ENCODE data around the gene FBXW4.
A peak's percentile ranks its signal among the peaks of the same experiment; 100 is the strongest.

Gene FBXW4

GRCh38 chr10:101575580-101576210 lies 119.3 kb downstream of the FBXW4 start:
- 0 out of 2 replicates have a peak, but pooled peaks have one; percentile 27 for TF ChIP-seq ZNF449 (tag by site-specific recombination; IDR thresholded peaks at IDR 0.05)
- TF ChIP-seq MYNN (tag by site-specific recombination; IDR thresholded peaks at IDR 0.05; ENCODE audit: borderline replicate concordance) = no peak
- peaks cover 0 to 29% of the 10 kb centered on the region in 2 experiments; a peak in 1 of 3 replicates for H3K36me3 ChIP-seq (ENCODE audit: control insufficient read depth in 2 of 2, insufficient read depth in 1 of 2, low read length in 2 of 2)
- H3K4me3 ChIP-seq (ENCODE audit: low read depth, low read length) = no peak overlapping the region
- 0 out of 2 replicates have a peak, but pooled peaks cover 2% of the 10 kb centered on the region for H3K9me3 ChIP-seq (ENCODE audit: control insufficient read depth, insufficient read depth, low read depth, low read length)
- CTCF ChIA-PET = interaction anchor here (0.6 to 1.6 kb wide), 2 partner anchors 205 to 367 kb away, joined by 5 read pairs; no protein-coding TSS in a partner anchor
- H3K27ac ChIP-seq (ENCODE audit: extremely low read depth, low read depth, low read length) = no peak overlapping the region
- POLR2A ChIA-PET = interaction anchor here (0.6 to 1.1 kb wide), 4 partner anchors 12 to 1019 kb away, joined by 3 to 9 read pairs (median 4); partner anchors contain the start of genes DPCD and POLL
- H3K4me1 ChIP-seq (ENCODE audit: control insufficient read depth, insufficient read depth, low read length) = peaks cover 1% of the 10 kb centered on the region

- no peak overlapping the region for H3K27ac ChIP-seq (ENCODE audit: extremely low read depth, low read depth, low read length)
- 0 out of 2 replicates have a peak, but pooled peaks cover 2% of the 10 kb centered on the region for H3K9me3 ChIP-seq (ENCODE audit: control insufficient read depth, insufficient read depth, low read depth, low read length)
- H3K4me3 ChIP-seq (ENCODE audit: low read depth, low read length) = no peak overlapping the region
- POLR2A ChIA-PET = interaction anchor here (0.6 kb wide), 1 partner anchor 93 kb away, joined by 4 read pairs; no protein-coding TSS in a partner anchor
- TF ChIP-seq SCRT1 (tag by site-specific recombination; IDR thresholded peaks at IDR 0.05; ENCODE audit: borderline replicate concordance) = 0 out of 2 replicates have a peak, but pooled peaks have one; percentile 27
- peak; percentile 37; the same call in 1 of the 2 replicates for TF ChIP-seq SCRT2 (tag by site-specific recombination; IDR thresholded peaks at IDR 0.05)
- TF ChIP-seq ZNF202 (tag by site-specific recombination; IDR thresholded peaks at IDR 0.05; ENCODE audit: borderline replicate concordance) = no peak
- TF ChIP-seq ZNF626 (tag by site-specific recombination; IDR thresholded peaks at IDR 0.05) = no peak
- TF ChIP-seq ZNF157 (tag by site-specific recombination; IDR thresholded peaks at IDR 0.05) = no peak
- no peak for TF ChIP-seq YY2 (tag by site-specific recombination; IDR thresholded peaks at IDR 0.05)
- TF ChIP-seq ZNF354C (tag by site-specific recombination; IDR thresholded peaks at IDR 0.05; ENCODE audit: borderline replicate concordance, low read depth) = no peak
- CTCF ChIA-PET = no interaction called here
- peaks cover 0 to 23% of the 10 kb centered on the region in 2 experiments; a peak in 1 of 3 replicates for H3K36me3 ChIP-seq (ENCODE audit: control insufficient read depth in 2 of 2, insufficient read depth in 1 of 2, low read length in 2 of 2)
- peaks cover 3% of the 10 kb centered on the region for H3K4me1 ChIP-seq (ENCODE audit: control insufficient read depth, insufficient read depth, low read length)
Measured at GRCh38 chr10:101575091-101575490, 119.9 kb downstream of the FBXW4 start.

- no peak overlapping the region for H3K4me3 ChIP-seq (ENCODE audit: low read depth, low read length)
- TF ChIP-seq ZNF354C (tag by site-specific recombination; IDR thresholded peaks at IDR 0.05; ENCODE audit: borderline replicate concordance, low read depth) (no peak), ZNF529 (tag by site-specific recombination; IDR thresholded peaks at IDR 0.05; ENCODE audit: insufficient replicate concordance) (peak; percentile 74), KLF8 (tag by site-specific recombination; IDR thresholded peaks at IDR 0.05) (no peak), ZNF16 (tag by site-specific recombination; IDR thresholded peaks at IDR 0.05; ENCODE audit: low read depth) (no peak)
- 0 out of 2 replicates have a peak, but pooled peaks cover 2% of the 10 kb centered on the region for H3K9me3 ChIP-seq (ENCODE audit: control insufficient read depth, insufficient read depth, low read depth, low read length)
- H3K36me3 ChIP-seq (ENCODE audit: control insufficient read depth in 2 of 2, insufficient read depth in 1 of 2, low read length in 2 of 2) = peaks cover 0 to 13% of the 10 kb centered on the region in 2 experiments; a peak in 1 of 3 replicates
- no peak overlapping the region for H3K27ac ChIP-seq (ENCODE audit: extremely low read depth, low read depth, low read length)
- CTCF ChIA-PET = interaction anchor here (0.6 to 1.7 kb wide), 4 partner anchors 38 to 360 kb away, joined by 3 read pairs; no protein-coding TSS in a partner anchor
- peaks cover 3% of the 10 kb centered on the region for H3K4me1 ChIP-seq (ENCODE audit: control insufficient read depth, insufficient read depth, low read length)
- POLR2A ChIA-PET = no interaction called here
Measured at GRCh38 chr10:101573885-101574753, 120.9 kb downstream of the FBXW4 start.

GRCh38 chr10:101572785-101573184 lies 122.2 kb downstream of the FBXW4 start:
- H3K4me3 ChIP-seq (ENCODE audit: low read depth, low read length) = no peak overlapping the region
- H3K36me3 ChIP-seq (ENCODE audit: control insufficient read depth in 2 of 2, insufficient read depth in 1 of 2, low read length in 2 of 2) = no peaks in the 10 kb centered on the region
- H3K27ac ChIP-seq (ENCODE audit: extremely low read depth, low read depth, low read length) = no peak overlapping the region
- ChIA-PET CTCF (interaction anchor here (1.2 to 3.8 kb wide), 4 partner anchors 106 to 359 kb away, joined by 3 to 77 read pairs (median 4); no protein-coding TSS in a partner anchor), POLR2A (interaction anchor here (1.2 kb wide), 1 partner anchor 15 kb away, joined by 3 read pairs; the partner anchor contains the start of genes DPCD and POLL)
- H3K4me1 ChIP-seq (ENCODE audit: control insufficient read depth, insufficient read depth, low read length) = peaks cover 3% of the 10 kb centered on the region
- H3K9me3 ChIP-seq (ENCODE audit: control insufficient read depth, insufficient read depth, low read depth, low read length) = 0 out of 2 replicates have a peak, but pooled peaks cover 2% of the 10 kb centered on the region
- TF ChIP-seq ZNF580 (tag by site-specific recombination; IDR thresholded peaks at IDR 0.05) (peak; percentile 60; the same call in 1 of the 2 replicates), ZNF362 (tag by site-specific recombination; IDR thresholded peaks at IDR 0.05) (no peak), ZBTB11 (tag by site-specific recombination; conservative IDR thresholded peaks at IDR 0.05; ENCODE audit: low read depth) (no peak)
